ENCODE data around the gene SPATS1.

Gene SPATS1

GRCh38 chr6:44342489-44342888 lies at the start of gene SPATS1:
Gene SPATS1, plus strand, starts transcription at chr6:44342650. Its CDS starts 446 bp downstream, at chr6:44343096.
- H2AFZ ChIP-seq (ENCODE audit: low read depth): no peak within 1 kb of the TSS; the same call in 1 of the 2 replicates
- H4K20me1 ChIP-seq (ENCODE audit: insufficient read depth): no peaks in the 10 kb centered on the region
- TF ChIP-seq, protein P1, sequence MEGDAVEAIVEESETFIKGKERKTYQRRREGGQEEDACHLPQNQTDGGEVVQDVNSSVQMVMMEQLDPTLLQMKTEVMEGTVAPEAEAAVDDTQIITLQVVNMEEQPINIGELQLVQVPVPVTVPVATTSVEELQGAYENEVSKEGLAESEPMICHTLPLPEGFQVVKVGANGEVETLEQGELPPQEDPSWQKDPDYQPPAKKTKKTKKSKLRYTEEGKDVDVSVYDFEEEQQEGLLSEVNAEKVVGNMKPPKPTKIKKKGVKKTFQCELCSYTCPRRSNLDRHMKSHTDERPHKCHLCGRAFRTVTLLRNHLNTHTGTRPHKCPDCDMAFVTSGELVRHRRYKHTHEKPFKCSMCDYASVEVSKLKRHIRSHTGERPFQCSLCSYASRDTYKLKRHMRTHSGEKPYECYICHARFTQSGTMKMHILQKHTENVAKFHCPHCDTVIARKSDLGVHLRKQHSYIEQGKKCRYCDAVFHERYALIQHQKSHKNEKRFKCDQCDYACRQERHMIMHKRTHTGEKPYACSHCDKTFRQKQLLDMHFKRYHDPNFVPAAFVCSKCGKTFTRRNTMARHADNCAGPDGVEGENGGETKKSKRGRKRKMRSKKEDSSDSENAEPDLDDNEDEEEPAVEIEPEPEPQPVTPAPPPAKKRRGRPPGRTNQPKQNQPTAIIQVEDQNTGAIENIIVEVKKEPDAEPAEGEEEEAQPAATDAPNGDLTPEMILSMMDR (conservative IDR thresholded peaks at IDR 0.05; ENCODE audit: low read depth, low read length): no peak
- no peaks in the 10 kb centered on the region for H3K36me3 ChIP-seq (ENCODE audit: insufficient read depth)
- peaks cover 5% of the 10 kb centered on the region for H3K4me1 ChIP-seq (ENCODE audit: low read depth, poor library complexity, severe bottlenecking)
- H3K79me2 ChIP-seq (ENCODE audit: insufficient read depth, low read depth): no peaks in the 10 kb centered on the region
- H3K27me3 ChIP-seq (ENCODE audit: insufficient read depth, low read depth): no peaks in the 10 kb centered on the region
- no peak within 1 kb of the TSS for H3K4me2 ChIP-seq
- no peak within 1 kb of the TSS for H3K4me3 ChIP-seq (IDR thresholded peaks at IDR 0.05; ENCODE audit: insufficient read depth, low read depth, low read length)
- H3K27ac ChIP-seq: no peak within 1 kb of the TSS
- no peak within 1 kb of the TSS for H3K9ac ChIP-seq

DNA sequence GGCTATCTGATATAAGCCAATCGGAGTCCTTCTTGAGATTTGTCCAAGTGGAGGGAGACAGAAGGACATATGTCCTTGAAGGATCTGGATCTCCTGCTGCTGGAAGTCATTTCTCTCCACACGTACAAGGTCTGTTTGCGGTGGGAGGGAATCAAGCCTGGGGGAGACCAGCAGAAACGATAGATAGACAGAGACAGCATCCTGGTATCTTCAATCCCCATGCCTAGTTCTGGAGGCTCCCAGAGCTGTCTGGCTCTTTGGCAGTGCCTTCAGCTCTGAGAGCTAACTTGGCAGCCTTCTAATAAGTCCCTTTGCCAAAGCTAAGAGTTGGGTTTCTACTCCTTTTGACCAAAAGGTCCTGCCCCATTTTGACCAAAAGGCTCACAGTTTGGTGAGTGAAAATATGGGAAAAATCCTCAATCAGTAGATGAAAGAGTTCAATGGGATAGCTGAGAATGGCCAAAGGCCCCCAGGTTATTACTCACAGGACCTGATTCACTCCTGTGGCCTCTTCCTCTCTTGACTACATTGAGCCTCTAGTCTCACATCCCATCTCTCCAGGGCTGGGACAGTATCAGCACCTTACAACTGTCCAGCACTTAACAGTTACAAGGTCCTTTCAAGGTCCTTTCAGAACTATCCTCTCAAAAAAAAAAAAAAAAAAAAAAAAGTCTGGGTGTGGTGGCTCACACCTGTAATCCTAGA lies 49.6 kb upstream of the SPATS1 start:
- Histone ChIP-seq H3K9ac (no peak overlapping the region), H4K20me1 (ENCODE audit: insufficient read depth) (no peaks in the 10 kb centered on the region), H3K79me2 (ENCODE audit: insufficient read depth, low read depth) (no peaks in the 10 kb centered on the region), H3K27me3 (ENCODE audit: insufficient read depth, low read depth) (peaks cover 55% of the 10 kb centered on the region), H3K36me3 (ENCODE audit: insufficient read depth) (no peaks in the 10 kb centered on the region), H3K27ac (no peak overlapping the region), H2AFZ (ENCODE audit: low read depth) (no peak overlapping the region), H3K4me1 (ENCODE audit: low read depth, poor library complexity, severe bottlenecking) (no peaks in the 10 kb centered on the region), H3K4me2 (no peak overlapping the region), H3K4me3 (IDR thresholded peaks at IDR 0.05; ENCODE audit: insufficient read depth, low read depth, low read length) (no peak overlapping the region)
- TF ChIP-seq, protein P1 (conservative IDR thresholded peaks at IDR 0.05; ENCODE audit: low read depth, low read length): no peak

DNA sequence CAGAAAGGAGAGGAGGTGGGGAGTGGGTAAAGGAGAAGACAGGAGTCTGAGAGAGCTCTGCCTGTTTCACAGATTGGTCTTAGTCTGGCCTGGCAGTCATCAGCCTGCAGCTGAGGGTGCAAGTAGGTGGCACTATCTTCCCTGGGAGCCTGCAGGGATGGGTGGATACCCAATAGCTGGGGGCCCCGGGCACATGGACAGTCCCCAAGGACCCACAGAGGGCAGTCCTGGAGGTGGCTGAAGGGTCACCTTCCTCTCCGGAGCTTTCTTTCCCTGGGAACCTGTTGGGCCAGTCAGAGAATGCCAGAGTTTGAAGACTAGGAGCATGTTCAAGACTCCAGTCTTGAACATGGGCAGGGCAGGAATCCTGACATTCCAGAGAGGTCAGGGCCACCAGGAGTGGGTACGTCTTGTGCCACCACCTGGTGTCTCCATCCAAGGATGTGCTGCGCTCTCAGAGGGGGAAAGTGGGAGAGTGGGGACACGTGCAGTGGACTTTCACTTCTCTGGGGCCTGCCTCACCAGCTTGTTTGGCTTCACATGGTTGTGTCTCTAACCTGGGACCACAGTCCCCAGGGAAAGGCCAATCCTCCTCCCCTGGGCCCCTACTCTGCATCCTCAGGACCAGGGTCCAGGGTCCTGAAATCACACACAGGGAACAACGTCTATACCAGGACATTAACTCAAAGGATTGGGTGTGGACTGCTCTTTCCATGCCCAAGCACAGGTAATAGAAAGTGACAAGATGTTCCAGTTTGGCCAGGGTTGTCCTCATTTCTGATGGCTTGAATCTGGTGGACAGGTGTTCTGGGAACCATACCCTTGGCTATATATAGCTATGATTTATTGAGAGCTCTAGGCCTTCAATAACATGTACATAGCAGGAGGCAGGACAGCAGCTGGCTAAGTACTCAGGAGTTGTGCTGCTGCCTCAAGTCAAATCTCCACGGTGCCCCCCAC lies 47.3 kb upstream of the SPATS1 start:
- Histone ChIP-seq H3K27ac (no peak overlapping the region), H3K4me3 (IDR thresholded peaks at IDR 0.05; ENCODE audit: insufficient read depth, low read depth, low read length) (no peak overlapping the region), H3K4me2 (no peak overlapping the region), H3K4me1 (ENCODE audit: low read depth, poor library complexity, severe bottlenecking) (no peaks in the 10 kb centered on the region), H3K9ac (no peak overlapping the region), H4K20me1 (ENCODE audit: insufficient read depth) (no peaks in the 10 kb centered on the region), H3K27me3 (ENCODE audit: insufficient read depth, low read depth) (peaks cover 38% of the 10 kb centered on the region), H3K36me3 (ENCODE audit: insufficient read depth) (no peaks in the 10 kb centered on the region), H3K79me2 (ENCODE audit: insufficient read depth, low read depth) (no peaks in the 10 kb centered on the region), H2AFZ (ENCODE audit: low read depth) (no peak overlapping the region)
- TF ChIP-seq, protein P1 (conservative IDR thresholded peaks at IDR 0.05; ENCODE audit: low read depth, low read length): no peak

DNA sequence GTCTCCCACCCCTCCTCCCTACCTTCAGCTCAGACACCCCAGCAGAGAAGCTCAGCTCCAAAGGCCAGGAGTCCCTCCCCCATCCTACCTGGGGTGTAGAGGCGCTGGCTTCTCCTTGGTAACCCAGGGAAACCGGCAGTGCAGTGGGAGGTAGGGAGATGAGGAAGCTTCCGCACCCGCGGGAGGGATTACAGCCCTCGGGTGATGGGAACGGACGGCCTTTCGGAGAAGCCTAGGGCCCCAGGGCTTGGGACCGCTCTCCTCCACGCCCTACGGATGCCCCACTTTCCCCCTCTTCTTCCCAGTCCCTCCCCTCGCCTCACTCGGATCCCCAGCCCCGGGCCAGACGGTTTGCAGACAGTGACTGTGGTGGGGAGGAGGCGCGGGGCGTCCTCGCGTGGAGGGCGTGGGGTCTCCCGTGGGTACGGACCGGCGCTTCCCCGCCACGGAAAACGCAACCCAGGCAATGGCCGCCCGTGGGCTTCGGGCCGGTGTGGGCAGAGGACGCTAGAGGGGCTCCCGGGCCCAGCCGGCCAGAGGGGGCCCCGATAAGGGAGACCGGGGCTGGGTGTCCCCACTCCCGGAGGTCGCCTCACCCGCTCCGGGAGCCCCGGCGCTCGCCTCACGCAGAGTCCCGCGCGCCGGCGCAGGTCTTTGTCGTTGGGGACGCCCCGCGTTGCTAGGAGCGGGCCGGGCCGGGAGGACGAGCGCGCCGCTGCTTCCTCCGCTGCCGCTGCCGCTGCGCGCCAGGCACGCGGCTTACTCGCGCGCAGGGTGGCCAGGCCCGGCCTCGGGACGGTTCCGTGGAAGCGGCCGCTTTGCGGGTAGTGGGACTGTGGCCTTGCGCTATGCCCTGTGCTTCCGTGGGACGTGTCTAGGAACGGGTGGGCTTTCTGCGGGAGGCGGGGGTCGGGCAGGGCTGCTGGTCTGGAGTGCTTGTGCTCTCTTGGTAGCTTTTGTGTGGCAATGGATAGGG lies 45.1 kb upstream of the SPATS1 start:
- no peaks in the 10 kb centered on the region for H3K79me2 ChIP-seq (ENCODE audit: insufficient read depth, low read depth)
- H3K27me3 ChIP-seq (ENCODE audit: insufficient read depth, low read depth): peaks cover 16% of the 10 kb centered on the region
- no peaks in the 10 kb centered on the region for H4K20me1 ChIP-seq (ENCODE audit: insufficient read depth)
- H3K27ac ChIP-seq: no peak overlapping the region
- no peak overlapping the region for H2AFZ ChIP-seq (ENCODE audit: low read depth)
- H3K9ac ChIP-seq: no peak overlapping the region
- no peak overlapping the region for H3K4me2 ChIP-seq
- TF ChIP-seq, protein P1 (conservative IDR thresholded peaks at IDR 0.05; ENCODE audit: low read depth, low read length): no peak
- no peak overlapping the region for H3K4me3 ChIP-seq (IDR thresholded peaks at IDR 0.05; ENCODE audit: insufficient read depth, low read depth, low read length)
- H3K4me1 ChIP-seq (ENCODE audit: low read depth, poor library complexity, severe bottlenecking): no peaks in the 10 kb centered on the region
- H3K36me3 ChIP-seq (ENCODE audit: insufficient read depth): no peaks in the 10 kb centered on the region

Measured in KMS-11 (cell line).